OCI-LY1 (cell line): ENCODE measurements around the gene ZNF316.

Source experiments
- H2AFZ ChIP-seq: fragments of 200-600 bp; sonication (generic), shearing (Covaris generic); 2 replicates; pipeline ENCODE4 v1.6.0; 2014; ENCODE audit warnings: antibody characterized with exemption, mild to moderate bottlenecking, low read length
- H3F3A ChIP-seq: fragments of 200-600 bp; sonication (generic), shearing (Covaris generic); 2 replicates; pipeline ENCODE4 v1.6.0; 2014; ENCODE audit warnings: mild to moderate bottlenecking, antibody characterized with exemption, low read length, moderate library complexity; ENCODE audit not compliant: insufficient read depth
- H3K27ac ChIP-seq: fragments of 200-600 bp; sonication (generic); 2 replicates; pipeline ENCODE4 v1.5.1; 2014; ENCODE audit warnings: low read length, mixed run types, mild to moderate bottlenecking, low read depth; ENCODE audit not compliant: poor library complexity, severe bottlenecking
- H3K27me3 ChIP-seq: fragments of 200-600 bp; sonication (generic); 2 replicates; pipeline ENCODE4 v1.6.0; 2014; ENCODE audit warnings: antibody characterized with exemption, mild to moderate bottlenecking, low read length, moderate library complexity; ENCODE audit not compliant: insufficient read depth
- H3K36me3 ChIP-seq: fragments of 200-600 bp; sonication (generic); 2 replicates; pipeline ENCODE4 v1.6.1; 2014; ENCODE audit warnings: mild to moderate bottlenecking, antibody characterized with exemption, low read length, moderate library complexity, mixed read lengths; ENCODE audit not compliant: insufficient read depth
- H3K4me1 ChIP-seq: fragments of 200-600 bp; sonication (generic); 2 replicates; pipeline ENCODE4 v1.5.1; 2014; ENCODE audit warnings: mild to moderate bottlenecking, low read length, moderate library complexity; ENCODE audit not compliant: insufficient read depth, severe bottlenecking
- H3K4me2 ChIP-seq: fragments of 200-600 bp; sonication (generic), shearing (Covaris generic); 2 replicates; pipeline ENCODE4 v1.6.1; 2014; ENCODE audit warnings: low read length
- H3K4me3 ChIP-seq: fragments of 200-600 bp; sonication (generic); 2 replicates; pipeline ENCODE4 v1.5.1; 2014; ENCODE audit warnings: low read length, low read depth, mild to moderate bottlenecking, mixed read lengths; ENCODE audit not compliant: poor library complexity, severe bottlenecking
- H3K79me2 ChIP-seq: fragments of 200-600 bp; shearing (Covaris generic); 2 replicates; pipeline ENCODE4 v1.6.1; 2016; ENCODE audit warnings: mixed run types, low read length, mixed read lengths; ENCODE audit not compliant: insufficient read depth
- H3K9ac ChIP-seq: fragments of 200-600 bp; sonication (generic), shearing (Covaris generic); 2 replicates; pipeline ENCODE4 v1.6.1; 2014; ENCODE audit warnings: mild to moderate bottlenecking, low read length, mixed read lengths
- H3K9me2 ChIP-seq: fragments of 200-600 bp; sonication (generic), shearing (Covaris generic); 2 replicates; pipeline ENCODE4 v1.6.1; 2014; ENCODE audit warnings: low read depth, mild to moderate bottlenecking, low read length, mixed read lengths
- H3K9me3 ChIP-seq: fragments of 200-600 bp; shearing (Covaris generic); 2 replicates; pipeline ENCODE4 v1.6.1; 2014; ENCODE audit warnings: low read length, mixed read lengths
- H4K20me1 ChIP-seq: fragments of 200-600 bp; sonication (generic), shearing (Covaris generic); 2 replicates; pipeline ENCODE4 v1.6.0; 2016; ENCODE audit warnings: mild to moderate bottlenecking, low read length; ENCODE audit not compliant: insufficient read depth
- EZH2 ChIP-seq: fragments of 200-600 bp; sonication (generic), shearing (Covaris generic); IDR thresholded peaks from 2 replicates; pipeline ENCODE4 v1.8.0; 2017; ENCODE audit warnings: borderline replicate concordance, mixed run types, mild to moderate bottlenecking, antibody characterized with exemption, low read length, moderate library complexity, mixed read lengths
- TF ChIP-seq, protein P1 (sequence below): fragments of 200-600 bp; sonication (generic), shearing (Covaris generic); IDR thresholded peaks from 2 replicates; pipeline ENCODE4 v1.5.1; 2017; ENCODE audit warnings: mild to moderate bottlenecking, antibody characterized with exemption, low read length, moderate library complexity, mixed read lengths

The ZNF316 gene

GRCh38 chr7:6619961-6620360 lies 17.2 kb upstream of the ZNF316 start:
- Histone ChIP-seq H3K9me3 (no peaks in the 10 kb centered on the region), H3K9ac (no peak overlapping the region), H3K27me3 (peaks cover 7% of the 10 kb centered on the region; the same call in 1 of the 2 replicates), H3F3A (no peaks in the 10 kb centered on the region), H3K27ac (no peak overlapping the region), H3K4me1 (peaks cover 22% of the 10 kb centered on the region), H3K4me2 (no peak overlapping the region), H3K36me3 (no peaks in the 10 kb centered on the region), H3K9me2 (no peaks in the 10 kb centered on the region), H2AFZ (no peak overlapping the region), H3K4me3 (no peak overlapping the region), H4K20me1 (no peaks in the 10 kb centered on the region), H3K79me2 (no peaks in the 10 kb centered on the region)
- TF ChIP-seq, protein P1, sequence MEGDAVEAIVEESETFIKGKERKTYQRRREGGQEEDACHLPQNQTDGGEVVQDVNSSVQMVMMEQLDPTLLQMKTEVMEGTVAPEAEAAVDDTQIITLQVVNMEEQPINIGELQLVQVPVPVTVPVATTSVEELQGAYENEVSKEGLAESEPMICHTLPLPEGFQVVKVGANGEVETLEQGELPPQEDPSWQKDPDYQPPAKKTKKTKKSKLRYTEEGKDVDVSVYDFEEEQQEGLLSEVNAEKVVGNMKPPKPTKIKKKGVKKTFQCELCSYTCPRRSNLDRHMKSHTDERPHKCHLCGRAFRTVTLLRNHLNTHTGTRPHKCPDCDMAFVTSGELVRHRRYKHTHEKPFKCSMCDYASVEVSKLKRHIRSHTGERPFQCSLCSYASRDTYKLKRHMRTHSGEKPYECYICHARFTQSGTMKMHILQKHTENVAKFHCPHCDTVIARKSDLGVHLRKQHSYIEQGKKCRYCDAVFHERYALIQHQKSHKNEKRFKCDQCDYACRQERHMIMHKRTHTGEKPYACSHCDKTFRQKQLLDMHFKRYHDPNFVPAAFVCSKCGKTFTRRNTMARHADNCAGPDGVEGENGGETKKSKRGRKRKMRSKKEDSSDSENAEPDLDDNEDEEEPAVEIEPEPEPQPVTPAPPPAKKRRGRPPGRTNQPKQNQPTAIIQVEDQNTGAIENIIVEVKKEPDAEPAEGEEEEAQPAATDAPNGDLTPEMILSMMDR = no peak
- no peak for TF ChIP-seq EZH2

GRCh38 chr7:6621195-6622133 lies 15.7 kb upstream of the ZNF316 start:
- TF ChIP-seq, protein P1 = no peak
- TF ChIP-seq EZH2 = no peak
- no peak overlapping the region for H3K27ac ChIP-seq
- H3K9me2 ChIP-seq = no peaks in the 10 kb centered on the region
- no peak overlapping the region; the same call in 1 of the 2 replicates for H3K4me2 ChIP-seq
- no peaks in the 10 kb centered on the region for H4K20me1 ChIP-seq
- H3K4me3 ChIP-seq = no peak overlapping the region
- no peaks in the 10 kb centered on the region for H3K36me3 ChIP-seq
- peaks cover 22% of the 10 kb centered on the region for H3K4me1 ChIP-seq
- no peaks in the 10 kb centered on the region for H3K79me2 ChIP-seq
- H3K9me3 ChIP-seq = no peaks in the 10 kb centered on the region
- H2AFZ ChIP-seq = no peak overlapping the region
- H3F3A ChIP-seq = no peaks in the 10 kb centered on the region
- no peak overlapping the region for H3K9ac ChIP-seq
- no peaks in the 10 kb centered on the region; the same call in 1 of the 2 replicates for H3K27me3 ChIP-seq

GRCh38 chr7:6622134-6622710 lies 14.9 kb upstream of the ZNF316 start:
- Histone ChIP-seq H3F3A (no peaks in the 10 kb centered on the region), H3K27me3 (no peaks in the 10 kb centered on the region; the same call in 1 of the 2 replicates), H4K20me1 (no peaks in the 10 kb centered on the region), H3K4me2 (no peak overlapping the region), H3K36me3 (no peaks in the 10 kb centered on the region), H3K9me3 (no peaks in the 10 kb centered on the region), H3K4me3 (no peak overlapping the region), H3K79me2 (no peaks in the 10 kb centered on the region), H3K9ac (no peak overlapping the region), H3K27ac (no peak overlapping the region), H3K4me1 (peaks cover 22% of the 10 kb centered on the region), H2AFZ (no peak overlapping the region), H3K9me2 (no peaks in the 10 kb centered on the region)
- TF ChIP-seq, protein P1 = no peak
- no peak for TF ChIP-seq EZH2
